Peyer's patch (tissue), 4 donors: ENCODE data around the gene SLC5A3. TPM values are rescaled to one million over a fixed set of nuclear protein-coding genes. Genes with fewer than 3 reads are reported as not detected.

Experiments used
- DNase-seq, 3 donors: peaks; one replicate each; pipeline ENCODE4 v3.0.0-alpha.2; 2017 to 2019
- H3K27ac ChIP-seq, 4 donors: fragments of 200-600 bp; sonication (generic); one replicate each; pipeline ENCODE4 v1.5.1; 2016 to 2019
- H3K27me3 ChIP-seq, 2 donors: fragments of 200-600 bp; sonication (generic); one replicate each; pipeline ENCODE4 v1.5.1; 2019
- H3K36me3 ChIP-seq, 3 donors: fragments of 200-600 bp; sonication (generic); one replicate each; pipeline ENCODE4 v1.5.1; 2016 to 2019
- H3K4me1 ChIP-seq, 4 donors: fragments of 200-600 bp; sonication (generic); one replicate each; pipeline ENCODE4 v1.5.1; 2016 to 2019
- H3K4me3 ChIP-seq, 4 donors: fragments of 200-600 bp; sonication (generic); 1 replicate in 3 of 4; 2 replicates in 1 of 4; pipeline ENCODE4 v1.5.1; 2016 to 2019; ENCODE audit warnings: mild to moderate bottlenecking in 1 of 4
- H3K9me3 ChIP-seq, 4 donors: fragments of 200-600 bp; sonication (generic); one replicate each; pipeline ENCODE4 v1.5.1; 2016 to 2019; ENCODE audit warnings: mild to moderate bottlenecking in 1 of 4
- POLR2A ChIP-seq, 2 donors: fragments of 450-650 bp; IDR thresholded peaks; one replicate each; pipeline ENCODE4 v1.5.1; 2017; ENCODE audit warnings: antibody characterized with exemption in 2 of 2, mild to moderate bottlenecking in 2 of 2, moderate library complexity in 2 of 2
- total RNA-seq, 4 donors: library from RNA; depleted of rRNA; stranded (reverse); fragments of >200 nt; gene quantifications; one replicate each; pipeline ENCODE4 v1.1.0, GENCODE V29; 2016
- TF ChIP-seq, protein P1 (sequence below), 6 experiments: fragments of 450-650 bp in 4 of 6; fragments of 200-600 bp in 2 of 6; sonication (generic) in 1 of 6; IDR thresholded peaks; one replicate each; pipeline ENCODE4 v1.5.1; 2017 to 2019; ENCODE audit warnings: antibody characterized with exemption in 6 of 6, mild to moderate bottlenecking in 3 of 6, moderate library complexity in 1 of 6

Gene SLC5A3
- total RNA-seq, 4 donors from 2014 or later = 15.8 to 20.5 (median 17.7) TPM

- H3K4me3 ChIP-seq = no peak overlapping the region
- DNase-seq = peak in 1 of 3 donors; percentile 78
- no peaks in the 10 kb centered on the region for H3K9me3 ChIP-seq
- TF ChIP-seq POLR2A (IDR thresholded peaks at IDR 0.05) = peak in 1 of 2 donors; percentile 19
- TF ChIP-seq, protein P1, sequence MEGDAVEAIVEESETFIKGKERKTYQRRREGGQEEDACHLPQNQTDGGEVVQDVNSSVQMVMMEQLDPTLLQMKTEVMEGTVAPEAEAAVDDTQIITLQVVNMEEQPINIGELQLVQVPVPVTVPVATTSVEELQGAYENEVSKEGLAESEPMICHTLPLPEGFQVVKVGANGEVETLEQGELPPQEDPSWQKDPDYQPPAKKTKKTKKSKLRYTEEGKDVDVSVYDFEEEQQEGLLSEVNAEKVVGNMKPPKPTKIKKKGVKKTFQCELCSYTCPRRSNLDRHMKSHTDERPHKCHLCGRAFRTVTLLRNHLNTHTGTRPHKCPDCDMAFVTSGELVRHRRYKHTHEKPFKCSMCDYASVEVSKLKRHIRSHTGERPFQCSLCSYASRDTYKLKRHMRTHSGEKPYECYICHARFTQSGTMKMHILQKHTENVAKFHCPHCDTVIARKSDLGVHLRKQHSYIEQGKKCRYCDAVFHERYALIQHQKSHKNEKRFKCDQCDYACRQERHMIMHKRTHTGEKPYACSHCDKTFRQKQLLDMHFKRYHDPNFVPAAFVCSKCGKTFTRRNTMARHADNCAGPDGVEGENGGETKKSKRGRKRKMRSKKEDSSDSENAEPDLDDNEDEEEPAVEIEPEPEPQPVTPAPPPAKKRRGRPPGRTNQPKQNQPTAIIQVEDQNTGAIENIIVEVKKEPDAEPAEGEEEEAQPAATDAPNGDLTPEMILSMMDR (IDR thresholded peaks at IDR 0.05) = no peak
- peak overlapping the region in 3 of 4 donors; percentile 32 to 81 (median 48) for H3K27ac ChIP-seq
- H3K36me3 ChIP-seq = no peaks in the 10 kb centered on the region
- no peaks in the 10 kb centered on the region for H3K27me3 ChIP-seq
- peaks cover 0 to 6% (median 2%) of the 10 kb centered on the region in 4 donors for H3K4me1 ChIP-seq
Observed at GRCh38 chr21:34055615-34056014, 17.8 kb upstream of the SLC5A3 start.

DNA sequence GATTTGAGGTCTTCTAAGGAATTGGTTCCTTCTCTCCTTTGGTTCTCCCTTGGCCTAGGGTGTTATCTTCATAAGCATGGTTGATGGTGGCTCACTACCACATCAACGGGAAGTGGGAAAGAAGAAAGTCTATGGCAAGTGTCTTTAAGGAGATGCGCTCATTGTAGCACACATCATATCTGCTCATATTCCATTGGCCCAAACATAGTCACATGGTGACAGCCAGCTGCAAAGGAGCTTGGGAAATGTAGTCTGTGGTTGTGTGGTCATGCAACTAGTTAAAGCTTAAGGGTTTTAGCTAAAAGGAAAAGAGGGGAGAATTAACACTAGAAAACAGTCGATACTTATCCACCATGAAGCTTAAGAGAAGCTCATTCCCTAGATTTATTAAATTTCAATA is 11.4 kb upstream of the SLC5A3 start:
- H3K36me3 ChIP-seq = no peaks in the 10 kb centered on the region
- H3K4me3 ChIP-seq = no peak overlapping the region
- no peak for TF ChIP-seq POLR2A (IDR thresholded peaks at IDR 0.05)
- TF ChIP-seq, protein P1 (IDR thresholded peaks at IDR 0.05) = no peak
- H3K4me1 ChIP-seq = no peaks in the 10 kb centered on the region
- no peaks in the 10 kb centered on the region for H3K27me3 ChIP-seq
- H3K9me3 ChIP-seq = no peaks in the 10 kb centered on the region
- no peak for DNase-seq
- H3K27ac ChIP-seq = no peak overlapping the region

DNA sequence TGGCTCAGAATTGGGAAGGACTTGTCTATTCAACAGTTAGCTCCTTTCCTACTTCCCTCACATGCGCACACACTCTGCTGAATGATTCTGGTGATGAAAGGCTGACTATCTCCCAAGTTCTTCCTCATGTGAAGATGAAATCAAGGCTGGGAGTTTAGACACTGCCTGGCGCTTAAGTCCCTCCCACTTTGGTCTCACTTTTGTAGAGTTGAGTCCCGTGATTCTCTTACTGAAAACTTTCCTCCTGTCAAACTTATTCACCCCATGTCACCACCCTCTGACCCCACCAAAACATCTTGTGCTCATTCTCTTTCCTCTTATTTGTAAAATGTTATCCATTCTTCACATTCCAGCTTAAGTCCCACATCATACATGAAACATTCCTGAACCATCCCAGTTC is 8.4 kb upstream of the SLC5A3 start:
- Histone ChIP-seq H3K4me1 (no peaks in the 10 kb centered on the region), H3K27ac (no peak overlapping the region), H3K9me3 (no peaks in the 10 kb centered on the region), H3K36me3 (no peaks in the 10 kb centered on the region), H3K27me3 (no peaks in the 10 kb centered on the region), H3K4me3 (no peak overlapping the region)
- TF ChIP-seq POLR2A (IDR thresholded peaks at IDR 0.05) = no peak
- TF ChIP-seq, protein P1 (IDR thresholded peaks at IDR 0.05) = no peak
- DNase-seq = no peak

DNA sequence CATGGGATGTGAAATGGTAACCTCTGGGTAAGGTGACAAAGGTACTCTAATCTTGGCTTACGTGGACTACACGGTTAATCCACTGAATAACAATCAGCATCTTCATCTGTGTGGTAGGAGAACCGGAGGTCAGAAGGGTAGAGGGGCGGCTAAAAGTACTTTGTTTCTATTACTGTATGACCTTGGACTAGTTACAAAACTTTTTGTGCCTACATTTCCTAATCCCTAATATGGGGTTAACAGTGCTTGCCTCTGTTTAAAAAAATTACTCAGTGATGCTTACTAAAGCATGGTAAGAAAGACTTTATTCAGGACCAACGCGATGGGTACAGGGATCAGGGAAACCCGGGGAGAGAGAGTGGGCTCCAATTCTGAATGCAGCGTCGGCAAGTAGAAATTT is 1.7 kb upstream of the SLC5A3 start:
- DNase-seq = no peak
- Histone ChIP-seq H3K27ac (no peak overlapping the region), H3K27me3 (no peaks in the 10 kb centered on the region), H3K4me3 (no peak overlapping the region), H3K9me3 (no peaks in the 10 kb centered on the region), H3K4me1 (peaks cover 0 to 15% (median 3%) of the 10 kb centered on the region in 4 donors), H3K36me3 (no peaks in the 10 kb centered on the region)
- TF ChIP-seq POLR2A (IDR thresholded peaks at IDR 0.05) = no peak
- TF ChIP-seq, protein P1 (IDR thresholded peaks at IDR 0.05) = no peak

GRCh38 chr21:34072145-34073031 is 990 bp upstream of the SLC5A3 start:
- peak in 2 of 3 donors; percentile 33 to 56 for DNase-seq

More at GRCh38 chr21:34072145-34073031, 990 bp upstream of the SLC5A3 start:
- Histone ChIP-seq H3K27ac (peak overlapping the region; percentile 65 to 97 (median 82)), H3K4me1 (peaks cover 0 to 15% (median 3%) of the 10 kb centered on the region in 4 donors), H3K27me3 (no peaks in the 10 kb centered on the region), H3K36me3 (peaks cover 0 to 4% (median 0%) of the 10 kb centered on the region in 3 donors), H3K9me3 (no peaks in the 10 kb centered on the region), H3K4me3 (peak overlapping the region; percentile 87 to 96 (median 91))
- TF ChIP-seq, protein P1 (IDR thresholded peaks at IDR 0.05) = no peak
- no peak for TF ChIP-seq POLR2A (IDR thresholded peaks at IDR 0.05)
